Measurements from ENCODE around the gene TNFAIP1.

The TNFAIP1 gene

DNA sequence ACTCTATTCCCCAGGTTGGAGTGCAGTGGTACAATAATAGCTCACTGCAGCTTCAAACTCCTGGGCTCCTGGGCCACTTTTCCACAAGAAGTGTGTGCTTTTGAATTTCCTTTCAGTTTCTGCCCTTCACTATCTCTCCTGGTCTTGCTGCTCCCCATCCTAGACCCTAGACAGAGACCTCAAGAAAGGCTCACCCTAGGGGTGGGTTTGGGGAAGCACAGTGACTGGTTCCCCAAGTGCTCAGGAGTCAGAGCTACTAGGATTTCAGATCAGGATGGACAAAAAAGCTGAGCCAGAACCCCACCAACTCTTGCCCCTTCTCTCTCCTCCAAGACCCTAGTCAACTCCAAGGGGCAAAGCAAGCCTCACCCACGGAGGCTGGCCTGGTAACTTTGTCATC, 31.0 kb downstream of the TNFAIP1 start:
- no peak for TF ChIP-seq POLR2A (IDR thresholded peaks at IDR 0.05; ENCODE audit: low read depth, low read length)
- no peak for FAIRE-seq
- no peak for DNase-seq (ENCODE audit: insufficient read length, low spot score)

DNA sequence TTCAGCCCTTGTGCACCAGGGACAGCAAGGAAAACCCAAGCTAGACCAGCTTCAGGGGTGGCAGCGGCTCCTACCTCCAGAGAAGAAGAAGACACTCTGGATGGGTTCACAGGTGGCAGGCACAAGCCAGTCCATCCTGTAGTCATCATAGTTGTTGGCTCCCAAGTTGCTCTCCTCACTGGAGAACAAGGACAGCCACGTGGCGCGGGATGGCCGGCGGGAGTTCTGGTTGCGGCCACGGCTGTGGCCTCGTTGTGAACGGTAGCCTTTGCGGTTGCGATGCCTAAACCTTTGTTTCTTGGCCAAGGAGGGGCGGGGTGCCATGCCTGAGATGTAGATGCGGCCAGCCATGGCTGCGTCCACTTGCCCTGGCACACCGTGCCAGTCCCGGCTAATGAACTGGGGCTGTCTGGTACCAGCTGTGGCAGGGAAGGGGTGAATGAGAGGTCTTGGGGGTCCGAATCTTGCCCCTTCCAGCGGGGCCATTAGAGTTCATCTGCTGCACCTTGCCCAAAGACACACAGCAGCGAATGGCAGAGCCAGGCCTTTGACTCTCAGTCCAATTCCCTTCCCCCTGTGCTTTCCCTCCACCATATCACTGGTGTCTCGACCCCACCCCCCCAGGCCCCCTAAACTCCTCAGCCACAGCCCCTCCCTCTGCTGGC, 32.2 kb downstream of the TNFAIP1 start:
- no peak for FAIRE-seq
- no peak for TF ChIP-seq POLR2A (IDR thresholded peaks at IDR 0.05; ENCODE audit: low read depth, low read length)
- DNase-seq (ENCODE audit: insufficient read length, low spot score) = no peak

DNA sequence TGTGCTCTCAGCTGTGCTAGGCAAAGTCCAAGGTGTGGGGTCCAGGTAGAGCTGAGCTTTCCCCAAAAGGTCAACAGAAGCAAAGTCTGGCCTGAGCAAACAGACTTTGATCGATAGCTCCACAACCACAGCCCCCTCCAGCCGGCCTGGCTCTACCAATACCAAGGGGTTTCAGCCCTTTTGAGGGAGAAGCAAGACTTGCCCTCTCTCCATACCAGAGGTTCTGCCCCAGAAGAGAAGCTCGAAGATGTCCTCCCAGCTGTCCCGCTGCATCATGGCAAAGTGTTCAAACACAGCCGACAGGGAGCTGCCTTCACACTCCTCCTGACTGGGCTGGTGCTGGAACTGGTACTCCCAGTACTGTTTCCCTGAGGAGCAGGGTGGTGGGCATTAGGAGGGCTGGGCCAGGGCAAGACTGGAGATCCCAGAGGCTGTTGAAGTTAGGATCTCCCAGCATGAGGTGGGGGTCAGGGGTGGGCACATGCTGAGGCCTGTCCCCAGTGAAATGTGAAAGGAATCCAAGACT, 32.8 kb downstream of the TNFAIP1 start:
- DNase-seq (ENCODE audit: insufficient read length, low spot score) (no peak), FAIRE-seq (no peak)
- TF ChIP-seq POLR2A (IDR thresholded peaks at IDR 0.05; ENCODE audit: low read depth, low read length) = no peak

DNA sequence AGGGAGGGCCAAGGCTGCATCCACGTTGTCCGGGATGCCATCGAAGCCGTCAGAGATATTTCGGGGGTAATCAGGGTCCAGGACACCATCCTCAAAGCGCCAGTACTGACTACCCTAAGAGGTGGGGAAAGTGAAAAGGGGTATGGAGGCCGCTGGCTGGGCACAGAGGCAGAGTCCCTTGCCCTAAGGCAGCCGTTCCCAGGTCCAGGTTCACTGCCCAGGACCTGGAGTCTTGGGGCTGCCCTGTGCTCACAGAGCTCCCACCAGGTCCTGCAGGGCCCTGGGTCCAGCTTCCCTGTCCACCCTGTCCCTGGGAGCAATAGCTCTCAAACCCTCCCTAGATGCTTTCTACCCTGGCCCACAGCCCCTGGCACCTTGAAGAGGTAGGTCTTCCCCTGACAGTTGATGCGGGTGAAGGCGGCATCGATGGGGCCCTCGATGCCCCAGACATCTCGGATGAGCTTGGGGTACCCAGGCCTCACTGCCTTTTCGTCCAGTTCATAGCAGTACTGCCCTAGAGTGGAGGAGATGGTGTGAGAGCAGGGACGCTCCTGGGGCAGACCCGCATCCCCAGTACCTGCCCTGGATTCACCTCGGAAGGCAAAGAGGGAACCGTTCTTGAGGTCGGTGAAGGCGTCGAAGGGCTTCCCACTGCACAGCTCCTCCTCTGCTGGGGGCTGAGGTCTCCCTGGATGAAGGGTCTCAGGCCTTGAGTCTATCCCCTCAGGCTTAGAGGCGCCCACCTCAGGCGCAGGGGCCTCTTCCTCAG, 33.5 kb downstream of the TNFAIP1 start:
- no peak for TF ChIP-seq POLR2A (IDR thresholded peaks at IDR 0.05; ENCODE audit: low read depth, low read length)
- no peak for FAIRE-seq
- no peak for DNase-seq (ENCODE audit: insufficient read length, low spot score)

DNA sequence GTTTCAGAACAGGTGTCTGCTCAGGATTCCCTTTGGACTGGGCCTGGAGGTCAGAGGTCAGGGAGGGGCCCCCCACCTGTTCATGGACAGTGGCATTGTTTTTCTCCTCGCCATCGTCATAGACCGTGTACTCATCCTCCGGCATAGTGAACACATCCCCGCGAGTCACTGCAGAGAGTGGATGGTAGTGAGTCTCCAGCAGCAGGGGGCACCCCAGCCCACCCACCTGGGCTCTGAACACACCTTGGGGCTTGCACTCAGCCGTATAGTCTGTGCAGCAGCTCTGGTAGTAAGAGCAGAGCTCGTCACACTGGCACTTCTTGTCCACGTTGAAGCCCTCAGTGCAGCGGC, 34.1 kb downstream of the TNFAIP1 start:
- DNase-seq (ENCODE audit: insufficient read length, low spot score) (no peak), FAIRE-seq (no peak)
- no peak for TF ChIP-seq POLR2A (IDR thresholded peaks at IDR 0.05; ENCODE audit: low read depth, low read length)

DNA sequence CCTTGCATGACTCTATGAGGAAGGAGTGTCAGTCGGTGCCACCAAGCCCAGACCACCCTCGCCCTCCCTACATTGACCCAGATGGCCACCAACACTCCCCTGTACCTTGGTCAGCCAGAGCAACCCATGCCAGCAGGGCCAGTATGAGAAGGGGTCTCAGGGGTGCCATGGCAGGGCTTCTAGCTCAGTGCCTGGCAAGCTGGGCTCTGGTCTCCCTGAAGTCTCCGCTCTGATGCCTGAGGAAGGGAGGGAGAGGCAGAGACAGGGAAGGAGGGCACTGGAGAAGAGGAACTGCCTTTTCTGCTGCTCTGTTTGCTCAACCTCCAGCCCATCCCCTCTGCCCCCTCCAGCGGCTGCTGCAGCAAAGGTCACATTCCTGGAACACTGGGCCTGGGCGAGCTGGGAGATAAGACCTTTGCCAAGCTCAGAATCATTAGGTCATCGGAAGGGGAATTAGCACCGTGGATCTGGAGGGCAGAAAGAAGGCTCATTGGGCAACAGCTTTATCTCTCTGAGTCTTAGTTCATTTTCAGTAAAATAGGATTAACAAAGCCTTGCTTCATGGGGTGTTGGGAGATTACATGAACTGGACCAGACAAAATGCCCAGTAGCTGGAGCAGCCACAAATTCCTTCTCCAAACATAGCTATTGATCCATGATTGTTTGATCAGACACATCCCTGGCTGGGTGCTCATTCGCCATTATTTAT, 34.6 kb downstream of the TNFAIP1 start, which contains the start of gene VTN:
Gene VTN (minus strand): TSS at position 273 of the 709 bp plus-strand sequence. CDS start 104 bp downstream, at position 169.
- TF ChIP-seq POLR2A (IDR thresholded peaks at IDR 0.05; ENCODE audit: low read depth, low read length) = no peak
- no peak for DNase-seq (ENCODE audit: insufficient read length, low spot score)
- FAIRE-seq = no peak

DNA sequence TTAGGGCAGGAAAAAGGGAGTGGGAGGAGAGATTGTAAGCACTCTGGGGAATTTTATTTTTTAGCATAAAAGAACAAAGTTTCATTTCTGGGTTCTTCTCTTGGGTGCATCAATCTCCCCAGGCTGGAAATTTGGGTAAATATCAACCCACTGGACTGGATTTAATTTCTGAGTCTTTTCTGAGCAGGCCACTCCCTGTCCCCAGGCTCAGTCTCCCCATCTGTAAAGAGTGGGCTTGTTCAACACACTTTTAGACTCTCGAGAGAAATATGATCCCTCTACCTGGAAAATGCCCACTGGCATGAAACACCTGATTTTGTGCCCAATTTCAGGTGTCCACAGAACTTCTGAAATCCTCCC, 35.2 kb downstream of the TNFAIP1 start:
- no peak for TF ChIP-seq POLR2A (IDR thresholded peaks at IDR 0.05; ENCODE audit: low read depth, low read length)
- no peak for FAIRE-seq
- no peak for DNase-seq (ENCODE audit: insufficient read length, low spot score)

DNA sequence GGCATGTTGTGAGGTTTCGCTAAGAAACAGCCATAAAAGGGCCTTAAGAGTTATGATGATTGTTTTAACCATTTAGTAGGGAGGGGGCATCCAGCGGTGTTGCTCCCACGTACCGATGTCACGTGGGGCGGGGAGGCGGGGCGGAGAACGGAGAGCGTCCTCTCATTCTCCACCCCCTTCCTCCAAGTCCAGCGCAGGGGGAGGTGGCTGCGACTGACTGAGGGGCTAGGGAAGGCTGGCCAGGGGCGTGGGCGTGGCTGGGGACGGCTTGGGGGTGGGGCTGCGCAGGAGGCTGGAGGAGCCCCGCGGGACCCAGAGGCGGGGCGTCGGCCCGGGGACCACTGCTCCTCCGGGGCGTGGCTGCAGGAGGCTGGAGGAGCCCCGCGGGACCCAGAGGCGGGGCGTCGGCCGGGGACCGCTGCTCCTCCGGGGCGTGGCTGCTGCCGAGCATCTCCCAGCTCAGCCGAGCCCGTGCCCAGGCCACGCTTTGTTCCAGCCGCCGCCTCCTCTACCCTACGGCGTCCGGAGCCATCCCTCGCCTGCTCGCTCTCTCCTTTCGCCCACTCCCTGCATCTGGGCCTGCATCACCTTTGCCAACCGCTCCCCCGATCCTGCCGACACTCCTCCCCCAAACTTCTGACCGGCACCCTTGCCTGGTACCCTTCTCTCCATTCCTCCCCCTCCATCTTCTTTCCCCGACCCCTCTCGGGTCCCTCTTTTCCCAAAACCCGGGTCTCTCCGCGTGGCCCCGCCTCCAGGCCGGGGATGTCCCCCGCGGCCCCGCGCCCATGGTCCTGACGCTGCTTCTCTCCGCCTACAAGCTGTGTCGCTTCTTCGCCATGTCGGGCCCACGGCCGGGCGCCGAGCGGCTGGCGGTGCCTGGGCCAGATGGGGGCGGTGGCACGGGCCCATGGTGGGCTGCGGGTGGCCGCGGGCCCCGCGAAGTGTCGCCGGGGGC, 36.0 kb downstream of the TNFAIP1 start, which contains the start of gene SARM1:
Gene SARM1 (plus strand): TSS at position 450 of the 958 bp plus-strand sequence. CDS start 339 bp downstream, at position 789.
- peak; percentile 93 for DNase-seq (ENCODE audit: insufficient read length, low spot score)
- TF ChIP-seq POLR2A (IDR thresholded peaks at IDR 0.05; ENCODE audit: low read depth, low read length) = peak; percentile 38
- FAIRE-seq = no peak

DNA sequence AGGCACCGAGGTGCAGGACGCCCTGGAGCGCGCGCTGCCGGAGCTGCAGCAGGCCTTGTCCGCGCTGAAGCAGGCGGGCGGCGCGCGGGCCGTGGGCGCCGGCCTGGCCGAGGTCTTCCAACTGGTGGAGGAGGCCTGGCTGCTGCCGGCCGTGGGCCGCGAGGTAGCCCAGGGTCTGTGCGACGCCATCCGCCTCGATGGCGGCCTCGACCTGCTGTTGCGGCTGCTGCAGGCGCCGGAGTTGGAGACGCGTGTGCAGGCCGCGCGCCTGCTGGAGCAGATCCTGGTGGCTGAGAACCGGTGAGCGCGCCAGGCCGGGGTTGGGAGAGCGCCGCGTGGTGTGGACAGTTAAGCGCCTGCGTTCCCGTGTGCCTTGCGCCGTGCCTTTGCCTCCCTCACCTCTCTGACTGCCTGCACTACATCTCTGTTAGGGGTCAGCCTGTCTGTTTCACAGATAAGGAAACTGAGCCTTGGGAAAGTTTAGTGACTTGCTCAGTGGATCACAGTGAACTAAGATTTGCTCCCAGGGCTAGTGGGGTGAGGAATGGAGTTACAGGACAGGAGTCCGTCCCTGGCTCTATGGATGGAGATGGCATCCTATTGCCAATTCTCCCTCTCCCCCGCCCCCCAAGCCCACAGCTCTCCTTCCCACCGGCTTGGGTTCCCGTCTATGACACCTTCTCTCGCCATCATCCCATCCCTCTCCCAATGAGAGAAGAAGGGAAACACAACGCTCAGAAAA, 36.8 kb downstream of the TNFAIP1 start:
- no peak for TF ChIP-seq POLR2A (IDR thresholded peaks at IDR 0.05; ENCODE audit: low read depth, low read length)
- no peak for FAIRE-seq

DNA sequence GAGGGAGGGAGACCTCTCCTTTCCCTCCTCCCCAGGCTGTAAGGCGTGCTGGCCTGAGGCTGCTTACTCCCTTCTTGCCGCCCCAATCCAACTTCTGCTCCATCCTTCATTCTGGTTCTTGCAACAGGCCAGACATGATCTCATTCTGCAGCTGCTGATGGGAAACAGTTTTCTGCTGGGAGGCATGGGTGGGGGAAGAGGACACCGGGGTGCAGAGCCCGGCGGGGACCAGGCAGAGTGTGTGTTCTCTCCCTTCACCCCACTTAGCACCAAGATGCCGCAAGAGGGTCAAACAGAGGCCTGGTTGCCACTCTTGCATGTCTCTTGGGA, 37.3 kb downstream of the TNFAIP1 start:
- DNase-seq (ENCODE audit: insufficient read length, low spot score) (no peak), FAIRE-seq (no peak)
- no peak for TF ChIP-seq POLR2A (IDR thresholded peaks at IDR 0.05; ENCODE audit: low read depth, low read length)

More for the DNA sequence above, 36.8 kb downstream of the TNFAIP1 start:
- no peak for DNase-seq (ENCODE audit: insufficient read length, low spot score)

DNA sequence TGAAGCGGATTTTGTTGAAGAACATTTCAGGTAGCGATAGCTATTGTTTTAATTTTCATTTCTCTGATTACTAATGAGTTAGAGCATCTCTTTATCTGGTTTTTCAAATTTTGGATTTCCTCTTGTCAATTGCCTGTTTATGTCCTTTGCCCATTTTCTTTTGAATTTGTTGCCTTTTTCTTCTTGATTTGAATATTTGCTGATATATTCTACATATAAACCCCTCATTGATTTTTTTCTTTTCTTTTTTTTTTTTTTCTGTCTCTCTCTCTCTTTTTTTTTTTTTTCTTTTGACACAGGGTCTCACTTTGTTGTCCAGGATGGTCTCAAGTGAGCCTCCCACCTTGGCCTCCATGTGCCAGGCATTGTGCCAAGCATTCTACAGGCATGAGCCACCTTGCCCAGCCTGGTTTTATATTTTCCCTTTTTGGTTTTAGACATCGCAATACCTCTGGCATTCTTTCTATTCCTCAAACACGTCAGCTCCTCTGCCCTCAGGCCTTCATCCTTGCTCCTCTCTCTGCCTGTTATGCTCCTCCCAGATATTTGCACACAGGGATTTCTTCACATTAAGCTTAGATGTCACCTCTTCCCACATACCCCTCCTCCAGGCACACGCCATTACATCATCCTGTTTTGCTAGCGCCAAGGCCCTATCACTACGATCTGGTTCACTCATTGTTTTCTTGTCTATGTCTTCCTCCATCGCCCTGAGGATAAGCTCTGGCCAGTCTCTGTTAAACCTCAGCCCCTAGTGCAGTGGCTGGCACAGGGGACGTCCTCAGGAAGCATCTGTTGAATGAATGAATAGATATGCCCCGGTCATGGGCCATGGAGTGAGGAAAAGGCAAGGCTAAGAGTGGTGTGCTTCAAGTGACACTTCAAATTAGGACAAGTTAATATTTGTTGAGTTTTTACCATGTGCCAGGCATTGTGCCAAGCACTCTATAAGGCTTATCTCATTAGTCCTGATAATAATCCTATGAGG, 44.5 kb downstream of the TNFAIP1 start:
- no peak for TF ChIP-seq POLR2A (IDR thresholded peaks at IDR 0.05; ENCODE audit: low read depth, low read length)
- DNase-seq (ENCODE audit: insufficient read length, low spot score) (no peak), FAIRE-seq (no peak)
